ENCODE results near the gene HMCN1. TPM values are rescaled to one million over a fixed set of nuclear protein-coding genes. Genes with fewer than 3 reads are reported as not detected.

The HMCN1 gene
- polyA plus RNA-seq, 1 of the 3 experiments (the other 2 are of a cell fraction) = 59.5 TPM

GRCh38 chr1:185886046-185886445 lies 151.9 kb downstream of the HMCN1 start:
- no peaks in the 10 kb centered on the region for H3K36me3 ChIP-seq (replicated peaks in 1 of 2; ENCODE audit: control insufficient read depth in 1 of 2, insufficient read depth in 2 of 2, low read length in 1 of 2)
- 2% methylated on average over 1 of the region's 1 CpG for WGBS (ENCODE audit: low lambda C conversion rate)
- H3K79me2 ChIP-seq (ENCODE audit: insufficient read depth) = no peaks in the 10 kb centered on the region
- H3K27me3 ChIP-seq (ENCODE audit: insufficient read depth) = no peaks in the 10 kb centered on the region
- no peaks in the 10 kb centered on the region for H3K9me2 ChIP-seq
- no peak for TF ChIP-seq FOSL2 (IDR thresholded peaks at IDR 0.05; ENCODE audit: borderline replicate concordance, low read depth)
- TF ChIP-seq EP300 (IDR thresholded peaks at IDR 0.05; ENCODE audit: borderline replicate concordance in 1 of 2, low read depth in 1 of 2, low read length in 1 of 2) = no peak
- no peak for TF ChIP-seq ELF1 (IDR thresholded peaks at IDR 0.05)
- TF ChIP-seq CTCF (IDR thresholded peaks at IDR 0.05) = no peak
- no peak for TF ChIP-seq PBX3 (IDR thresholded peaks at IDR 0.05)
- no peak for TF ChIP-seq IRF3 (IDR thresholded peaks at IDR 0.05; ENCODE audit: low read depth, low read length)
- TF ChIP-seq JUND (IDR thresholded peaks at IDR 0.05) = no peak
- TF ChIP-seq NRF1 (IDR thresholded peaks at IDR 0.05; ENCODE audit: low read depth, low read length) = no peak
- no peak for TF ChIP-seq TAF1 (IDR thresholded peaks at IDR 0.05; ENCODE audit: borderline replicate concordance, low read depth, low read length)
- no peak for TF ChIP-seq USF2 (IDR thresholded peaks at IDR 0.05; ENCODE audit: borderline replicate concordance, low read depth, low read length)
- TF ChIP-seq RXRA (IDR thresholded peaks at IDR 0.05; ENCODE audit: borderline replicate concordance, low read depth) = no peak
- TF ChIP-seq YY1 (IDR thresholded peaks at IDR 0.05; ENCODE audit: low read depth) = no peak
- no peak for TF ChIP-seq TEAD4 (IDR thresholded peaks at IDR 0.05; ENCODE audit: borderline replicate concordance, insufficient read depth)
- no peak for TF ChIP-seq MEF2A (IDR thresholded peaks at IDR 0.05; ENCODE audit: borderline replicate concordance, low read depth)
- TF ChIP-seq SMC3 (IDR thresholded peaks at IDR 0.05; ENCODE audit: low read depth, low read length) = no peak
- TF ChIP-seq NFIC (IDR thresholded peaks at IDR 0.05; ENCODE audit: borderline replicate concordance) = no peak
- TF ChIP-seq MAX (IDR thresholded peaks at IDR 0.05; ENCODE audit: low read depth) = no peak
- TF ChIP-seq RAD21 (IDR thresholded peaks at IDR 0.05; ENCODE audit: low read length) = no peak
- no peak for TF ChIP-seq POLR2AphosphoS5 (IDR thresholded peaks at IDR 0.05; ENCODE audit: low read depth, low read length)
- H2AFZ ChIP-seq (ENCODE audit: low read depth) = no peak overlapping the region
- H3K4me2 ChIP-seq = no peak overlapping the region
- H3K9me3 ChIP-seq = no peaks in the 10 kb centered on the region
- no peak overlapping the region for H3K27ac ChIP-seq (ENCODE audit: low read depth in 2 of 2, low read length in 1 of 2)
- H3K9ac ChIP-seq = no peak overlapping the region
- H3K4me3 ChIP-seq (ENCODE audit: low read depth in 2 of 2, low read length in 1 of 2) = no peak overlapping the region
- no peaks in the 10 kb centered on the region for H4K20me1 ChIP-seq (ENCODE audit: insufficient read depth)
- H3K4me1 ChIP-seq (ENCODE audit: control insufficient read depth in 1 of 2, insufficient read depth in 2 of 2, low read depth in 1 of 2, low read length in 1 of 2) = no peaks in the 10 kb centered on the region; a peak in 1 of 4 replicates
- ChIA-PET POLR2A (no interaction called here), CTCF (no interaction called here)
- no peaks in the 10 kb centered on the region for H3F3A ChIP-seq (replicated peaks; ENCODE audit: insufficient read depth)
- DNase-seq = no peak
